Left colon (tissue), 2 donors: ENCODE measurements around the gene ACSL4. TPM values are rescaled to one million over a fixed set of nuclear protein-coding genes. Genes with fewer than 3 reads are reported as not detected.
A peak's percentile ranks its signal among the peaks of the same experiment; 100 is the strongest.
"Not testable (repeated sequence)": the region's sequence is repeated elsewhere in the genome, so short reads cannot be mapped to it uniquely, and the experiment has no call there.

Experiments used
- ATAC-seq: fragments of 200-7000 bp; cut with Tn5 transposase; one replicate; pipeline ENCODE4 v1.9.1; 2020; ENCODE audit warnings: mild to moderate bottlenecking, moderate library complexity
- DNase-seq, 2 donors: peaks; one replicate each; pipeline ENCODE4 v3.0.0-alpha.2; 2020
- intact Hi-C, 2 donors: fragments of 100-400 bp; cut with DNase I in 1 of 2; cut with micrococcal nuclease in 1 of 2; formaldehyde crosslinking; loops; one replicate each; pipeline versions ENCODE4 v1.11.2 to v1.14.0; 2022; cut with DNase I, micrococcal nuclease
- long read RNA-seq: library from polyadenylated mRNA; unstranded; transcript quantifications from one replicate; pipeline ENCODE4 v2.0.0, GENCODE V29; 2021
- total RNA-seq, 2 donors: library from RNA; stranded (reverse); fragmentation: NEBNext Ultra II Directional; extraction: Animal tissue kit (Norgen Biotek cat#: 25700); gene quantifications; one replicate each; pipeline ENCODE4 v1.2.1, GENCODE V29; 2021
- donor health status: DM: no; HTN: no; CAD: no.
- donor health status: DM: yes; HTN: yes; CAD: no.

ACSL4 gene
- total RNA-seq = 10 to 100 TPM; 11.7 to 17.5 TPM
- long read RNA-seq, partial matches to known transcripts = 0 of 4 reads
- long read RNA-seq, other reads (novel, unspliced or antisense) = 4 of 4 reads

- ATAC-seq (peak; percentile 99), DNase-seq (peak; percentile 85)
- intact Hi-C loops = no loop called here
Measured at GRCh38 chrX:109732807-109733612, at the start of gene ACSL4. Gene ACSL4 (minus strand): TSS chrX:109733257. CDS start chrX:109683363, 49,894 bp downstream.

- no peak for ATAC-seq
- no peak for DNase-seq
- intact Hi-C loops = no loop called here
Measured at GRCh38 chrX:109777749-109778148, 44.7 kb upstream of the ACSL4 start.

GRCh38 chrX:109776986-109777385 lies 43.9 kb upstream of the ACSL4 start:
- intact Hi-C loops = no loop called here
- DNase-seq (no peak), ATAC-seq (no peak)

DNA sequence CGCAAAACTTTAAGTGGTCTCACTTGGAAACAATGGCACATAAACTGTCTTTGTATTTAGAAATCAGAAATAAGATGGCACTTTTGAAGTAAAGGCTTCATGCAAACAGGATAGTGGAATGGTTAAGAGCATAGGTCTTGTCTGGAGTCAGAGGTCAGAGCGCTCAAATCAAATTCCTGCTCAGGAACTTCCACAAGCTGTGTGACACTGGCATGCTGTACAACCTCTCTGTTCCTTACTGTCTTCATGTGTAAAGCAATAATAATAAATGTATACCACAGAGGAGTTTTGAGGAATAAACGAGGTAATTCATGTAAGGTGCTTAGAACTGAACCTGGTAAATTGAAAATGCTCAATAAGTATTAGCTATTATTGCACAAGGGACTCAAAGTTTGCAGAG lies 43.4 kb upstream of the ACSL4 start:
- DNase-seq (no peak), ATAC-seq (no peak)
- intact Hi-C loops = no loop called here

- no peak for DNase-seq
Measured at GRCh38 chrX:109775386-109775785, 42.3 kb upstream of the ACSL4 start.

DNA sequence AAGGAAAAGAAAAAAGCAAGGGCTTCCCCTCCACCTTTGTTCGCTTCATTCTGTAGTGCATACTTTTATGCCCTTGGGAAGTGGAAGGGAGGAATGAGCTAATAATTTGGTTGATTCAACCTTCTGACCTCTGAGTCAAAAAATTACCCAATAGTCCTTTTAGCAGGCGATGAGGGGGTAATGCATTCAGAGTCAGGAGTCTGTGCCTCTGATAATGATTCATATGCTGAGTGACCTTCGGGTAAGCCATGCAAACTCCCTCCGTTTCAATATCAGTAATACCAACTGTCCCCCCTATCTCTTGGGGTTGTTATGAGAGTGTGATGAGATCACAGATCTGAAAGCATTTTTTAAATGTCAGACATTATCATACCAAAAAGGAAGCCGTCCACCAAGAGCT lies 41.6 kb upstream of the ACSL4 start:
- no peak for DNase-seq
- ATAC-seq = no peak
- intact Hi-C loops = no loop called here

More at GRCh38 chrX:109775386-109775785, 42.3 kb upstream of the ACSL4 start:
- intact Hi-C loops = no loop called here
- ATAC-seq = no peak

DNA sequence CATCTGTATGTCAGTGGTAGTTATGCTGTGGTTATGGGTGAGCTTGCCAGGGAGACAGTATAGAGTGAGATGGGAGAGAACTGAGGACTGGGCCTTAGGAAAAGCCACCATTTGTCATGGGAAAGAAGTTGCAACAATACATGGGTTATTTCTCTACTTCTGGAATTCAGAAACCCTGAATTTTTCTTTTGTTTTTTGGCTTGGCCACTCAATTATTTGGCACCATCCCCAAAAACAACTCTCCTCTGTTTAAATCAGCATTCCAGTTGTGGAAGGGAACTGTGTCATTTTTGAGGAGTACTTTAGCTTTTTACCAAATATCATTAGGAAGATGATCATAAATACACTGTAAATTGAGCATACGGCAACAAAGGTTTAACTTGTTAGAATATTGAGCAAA lies 41.1 kb upstream of the ACSL4 start:
- intact Hi-C loops = no loop called here

DNA sequence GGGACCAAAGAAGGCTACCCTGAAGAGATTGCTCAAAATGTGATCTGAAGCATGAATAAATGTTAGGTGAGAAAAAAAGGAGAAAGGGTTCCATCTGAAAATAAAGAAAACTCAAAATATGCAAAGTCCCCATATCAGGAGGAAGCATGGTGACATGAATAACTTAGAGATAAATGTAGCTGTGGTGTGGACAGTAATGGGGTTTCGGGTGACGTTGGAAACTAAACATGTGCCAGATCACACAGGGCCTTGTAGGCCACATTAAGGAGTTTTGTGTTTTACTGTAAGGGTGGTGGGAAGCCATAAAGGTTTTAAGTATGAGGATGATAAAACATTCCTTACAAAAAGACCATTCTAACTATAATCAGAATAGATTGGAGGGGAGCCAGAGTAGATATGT lies 40.3 kb upstream of the ACSL4 start:
- ATAC-seq = no peak
- intact Hi-C loops = no loop called here
- no peak for DNase-seq

More for the DNA sequence above, 41.1 kb upstream of the ACSL4 start:
- ATAC-seq (no peak), DNase-seq (no peak)

DNA sequence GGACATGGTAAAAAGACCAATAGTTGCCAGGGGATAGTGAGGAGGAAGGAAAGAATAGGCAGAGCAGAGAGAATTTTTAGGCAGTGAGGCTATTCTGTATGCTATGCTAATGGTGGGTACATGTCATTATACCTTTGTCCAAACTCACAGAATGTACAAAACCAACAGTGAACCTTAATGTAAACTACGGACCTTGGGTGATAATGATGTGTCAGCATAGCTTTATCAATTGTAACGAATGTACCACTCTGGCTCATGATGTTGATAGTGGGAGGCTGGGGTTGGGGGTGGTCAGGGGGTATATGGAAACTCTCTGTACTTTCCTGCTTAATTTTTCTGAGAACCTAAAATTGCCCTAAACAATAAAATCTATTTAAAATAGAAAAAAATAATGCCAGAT lies 37.7 kb upstream of the ACSL4 start:
- ATAC-seq (no peak), DNase-seq (no peak)
- intact Hi-C loops = no loop called here

- intact Hi-C loops = no loop called here
- no peak for DNase-seq
- ATAC-seq = no peak
Measured at GRCh38 chrX:109760922-109761250, 27.8 kb upstream of the ACSL4 start.

- no peak for ATAC-seq
- intact Hi-C loops = no loop called here
- no peak for DNase-seq
Measured at GRCh38 chrX:109760209-109760921, 27.3 kb upstream of the ACSL4 start.

GRCh38 chrX:109753256-109753655 lies 20.2 kb upstream of the ACSL4 start:
- DNase-seq (no peak), ATAC-seq (no peak)
- intact Hi-C loops = no loop called here

GRCh38 chrX:109751698-109752097 lies 18.6 kb upstream of the ACSL4 start:
- ATAC-seq (no peak), DNase-seq (no peak)
- intact Hi-C loops = no loop called here

- DNase-seq (no peak), ATAC-seq (no peak)
- intact Hi-C loops = no loop called here
Measured at GRCh38 chrX:109749207-109749606, 16.1 kb upstream of the ACSL4 start.

- ATAC-seq = no peak
- DNase-seq = no peak
- intact Hi-C loops = no loop called here
Measured at GRCh38 chrX:109747681-109748080, 14.6 kb upstream of the ACSL4 start.

GRCh38 chrX:109742722-109743121 lies 9.7 kb upstream of the ACSL4 start:
- ATAC-seq (no peak), DNase-seq (no peak)
- intact Hi-C loops = no loop called here

- ATAC-seq, intact Hi-C loops, DNase-seq: not testable (repeated sequence)
Measured at GRCh38 chrX:109740896-109741295, 7.8 kb upstream of the ACSL4 start.

DNA sequence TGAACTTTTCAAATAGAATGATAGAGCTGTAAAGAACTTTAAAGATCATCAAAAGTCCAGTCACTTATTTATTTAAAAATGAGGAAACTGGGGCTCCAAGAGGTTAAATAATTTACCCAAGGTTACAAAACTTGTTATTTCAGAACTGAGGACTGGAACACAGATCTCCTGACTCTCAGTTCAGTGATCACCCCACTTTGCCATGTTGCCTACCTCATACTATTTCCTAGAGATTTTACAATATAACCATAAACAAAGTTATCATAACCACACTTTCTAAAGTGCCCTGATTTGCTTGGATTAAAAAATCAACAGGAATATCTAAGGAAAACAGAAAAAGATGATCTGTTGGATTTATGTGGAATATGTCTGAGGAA lies 7.4 kb upstream of the ACSL4 start:
- ATAC-seq (no peak), DNase-seq (no peak)
- intact Hi-C loops = no loop called here

- DNase-seq (no peak), ATAC-seq (peak; percentile 31)
- intact Hi-C loops = no loop called here
Measured at GRCh38 chrX:109739625-109740432, 6.8 kb upstream of the ACSL4 start.
